ENCODE results near the gene FAM209A. TPM values are rescaled to one million over a fixed set of nuclear protein-coding genes. Genes with fewer than 3 reads are reported as not detected.
A peak's percentile ranks its signal among the peaks of the same experiment; 100 is the strongest.
"Not testable (repeated sequence)": the region's sequence is repeated elsewhere in the genome, so short reads cannot be mapped to it uniquely, and the experiment has no call there.

FAM209A gene
- total RNA-seq, 2 donors from 2014 or later, result not detected

- H3K27me3 ChIP-seq (ENCODE audit: control insufficient read depth, insufficient read depth, low read length, poor library complexity, severe bottlenecking), result no peaks in the 10 kb centered on the region
- H3K27ac ChIP-seq (ENCODE audit: low read depth, low read length), result no peak overlapping the region
- no peaks in the 10 kb centered on the region for H3K36me3 ChIP-seq (ENCODE audit: control insufficient read depth, insufficient read depth, low read length)
- Mint-ChIP-seq H3K27me3 (ENCODE audit: insufficient read depth) (no peaks in the 10 kb centered on the region), H3K4me1 (peaks cover 3% of the 10 kb centered on the region), H3K4me3 (no peak overlapping the region), H3K27ac (no peak overlapping the region), H3K9me3 (no peaks in the 10 kb centered on the region), H3K36me3 (ENCODE audit: low read depth) (no peaks in the 10 kb centered on the region)
- H3K9ac ChIP-seq (ENCODE audit: extremely low read depth, low read length, poor library complexity, severe bottlenecking), result no peak overlapping the region
- no peak overlapping the region for H3K4me3 ChIP-seq (ENCODE audit: low read length)
- 61 to 68% methylated on average over 4 of the region's 4 CpGs for WGBS, 2 experiments (ENCODE audit: insufficient coverage in 1 of 2, insufficient read length in 1 of 2)
- no peaks in the 10 kb centered on the region for H3K9me3 ChIP-seq (ENCODE audit: control insufficient read depth, low read length)
- H3K4me1 ChIP-seq (ENCODE audit: control insufficient read depth, insufficient read depth, low read length), result no peaks in the 10 kb centered on the region
- peak; percentile 55 for DNase-seq
- no peak for TF ChIP-seq CTCF (conservative IDR thresholded peaks at IDR 0.05)
Measured at GRCh38 chr20:56554869-56555268, 30.3 kb downstream of the FAM209A start.

- Mint-ChIP-seq H3K36me3 (ENCODE audit: low read depth) (no peaks in the 10 kb centered on the region), H3K4me1 (peaks cover 7% of the 10 kb centered on the region), H3K27ac (no peak overlapping the region), H3K4me3 (no peak overlapping the region), H3K9me3 (no peaks in the 10 kb centered on the region), H3K27me3 (ENCODE audit: insufficient read depth) (no peaks in the 10 kb centered on the region)
- no peaks in the 10 kb centered on the region for H3K4me1 ChIP-seq (ENCODE audit: control insufficient read depth, insufficient read depth, low read length)
- H3K9ac ChIP-seq (ENCODE audit: extremely low read depth, low read length, poor library complexity, severe bottlenecking), result no peak overlapping the region
- no peaks in the 10 kb centered on the region for H3K9me3 ChIP-seq (ENCODE audit: control insufficient read depth, low read length)
- no peak overlapping the region for H3K27ac ChIP-seq (ENCODE audit: low read depth, low read length)
- no peak for DNase-seq
- no peak for TF ChIP-seq CTCF (conservative IDR thresholded peaks at IDR 0.05)
- no peaks in the 10 kb centered on the region for H3K36me3 ChIP-seq (ENCODE audit: control insufficient read depth, insufficient read depth, low read length)
- H3K4me3 ChIP-seq (ENCODE audit: low read length), result no peak overlapping the region
- WGBS, 2 experiments (ENCODE audit: insufficient coverage in 1 of 2, insufficient read length in 1 of 2), result 88 to 95% methylated on average over 4 to 6 of the region's 6 CpGs
- H3K27me3 ChIP-seq (ENCODE audit: control insufficient read depth, insufficient read depth, low read length, poor library complexity, severe bottlenecking), result no peaks in the 10 kb centered on the region
Measured at GRCh38 chr20:56558968-56559367, 34.4 kb downstream of the FAM209A start.

- not testable (repeated sequence) for H3K4me3 Mint-ChIP-seq; H3K27me3 ChIP-seq (ENCODE audit: control insufficient read depth, insufficient read depth, low read length, poor library complexity, severe bottlenecking); H3K4me1 ChIP-seq (ENCODE audit: control insufficient read depth, insufficient read depth, low read length); H3K4me3 ChIP-seq (ENCODE audit: low read length); H3K9me3 ChIP-seq (ENCODE audit: control insufficient read depth, low read length); H3K36me3 ChIP-seq (ENCODE audit: control insufficient read depth, insufficient read depth, low read length); H3K36me3 Mint-ChIP-seq (ENCODE audit: low read depth); H3K27ac Mint-ChIP-seq; H3K27ac ChIP-seq (ENCODE audit: low read depth, low read length); H3K4me1 Mint-ChIP-seq; H3K27me3 Mint-ChIP-seq (ENCODE audit: insufficient read depth); H3K9me3 Mint-ChIP-seq; H3K9ac ChIP-seq (ENCODE audit: extremely low read depth, low read length, poor library complexity, severe bottlenecking); DNase-seq
- 94% methylated on average over 6 of the region's 6 CpGs for WGBS, 2 experiments (ENCODE audit: insufficient coverage in 1 of 2, insufficient read length in 1 of 2)
Measured at GRCh38 chr20:56564526-56564925, 40.0 kb downstream of the FAM209A start.

GRCh38 chr20:56565511-56565910, 41.0 kb downstream of the FAM209A start:
- Histone ChIP-seq H3K36me3 (ENCODE audit: control insufficient read depth, insufficient read depth, low read length) (no peaks in the 10 kb centered on the region), H3K27me3 (ENCODE audit: control insufficient read depth, insufficient read depth, low read length, poor library complexity, severe bottlenecking) (no peaks in the 10 kb centered on the region), H3K9ac (ENCODE audit: extremely low read depth, low read length, poor library complexity, severe bottlenecking) (no peak overlapping the region), H3K9me3 (ENCODE audit: control insufficient read depth, low read length) (no peaks in the 10 kb centered on the region), H3K4me3 (ENCODE audit: low read length) (no peak overlapping the region), H3K27ac (ENCODE audit: low read depth, low read length) (no peak overlapping the region), H3K4me1 (ENCODE audit: control insufficient read depth, insufficient read depth, low read length) (no peaks in the 10 kb centered on the region)
- TF ChIP-seq CTCF (conservative IDR thresholded peaks at IDR 0.05), result no peak
- H3K4me1 Mint-ChIP-seq, result peaks cover 5% of the 10 kb centered on the region
- no peak overlapping the region for H3K4me3 Mint-ChIP-seq
- 91 to 97% methylated on average over 4 of the region's 4 CpGs for WGBS, 2 experiments (ENCODE audit: insufficient coverage in 1 of 2, insufficient read length in 1 of 2)
- DNase-seq, result no peak
- peaks cover 4% of the 10 kb centered on the region for H3K27me3 Mint-ChIP-seq (ENCODE audit: insufficient read depth)
- no peaks in the 10 kb centered on the region for H3K9me3 Mint-ChIP-seq
- H3K27ac Mint-ChIP-seq, result no peak overlapping the region
- H3K36me3 Mint-ChIP-seq (ENCODE audit: low read depth), result no peaks in the 10 kb centered on the region

All from endodermal cell (in vitro differentiated cells).